GM19238 (cell line): ENCODE measurements around the gene BPGM.
"Not testable (repeated sequence)": the region's sequence is repeated elsewhere in the genome, so short reads cannot be mapped to it uniquely, and the experiment has no call there.

Experiments
- DNase-seq: peaks from one replicate; pipeline ENCODE4 v3.0.0; 2011; ENCODE audit warnings: low spot score; ENCODE audit not compliant: insufficient read length

BPGM gene

GRCh38 chr7:134630893-134631292 lies 15.8 kb upstream of the BPGM start:
- DNase-seq: no peak

- DNase-seq: no peak
Measured at GRCh38 chr7:134632052-134632451, 14.6 kb upstream of the BPGM start.

GRCh38 chr7:134632937-134633540 lies 13.6 kb upstream of the BPGM start:
- no peak for DNase-seq

- DNase-seq: no peak
Measured at GRCh38 chr7:134636008-134636449, 10.6 kb upstream of the BPGM start.

- no peak for DNase-seq
Measured at GRCh38 chr7:134637441-134637840, 9.2 kb upstream of the BPGM start.

GRCh38 chr7:134637934-134638719 lies 8.5 kb upstream of the BPGM start:
- no peak for DNase-seq

- no peak for DNase-seq
Measured at GRCh38 chr7:134639061-134639460, 7.6 kb upstream of the BPGM start.

GRCh38 chr7:134639683-134640279 lies 6.9 kb upstream of the BPGM start:
- DNase-seq: no peak

GRCh38 chr7:134640842-134641715 lies 5.6 kb upstream of the BPGM start:
- no peak for DNase-seq

- not testable (repeated sequence) for DNase-seq
Measured at GRCh38 chr7:134641981-134642380, 4.7 kb upstream of the BPGM start.

GRCh38 chr7:134643131-134643530 lies 3.5 kb upstream of the BPGM start:
- DNase-seq: no peak

GRCh38 chr7:134645478-134645877 lies 1.2 kb upstream of the BPGM start:
- no peak for DNase-seq

- no peak for DNase-seq
Measured at GRCh38 chr7:134645935-134646334, 718 bp upstream of the BPGM start.

- DNase-seq: no peak
Measured at GRCh38 chr7:134648456-134648855, 1.8 kb downstream of the BPGM start.

- no peak for DNase-seq
Measured at GRCh38 chr7:134649226-134649775, 2.6 kb downstream of the BPGM start.

- DNase-seq: no peak
Measured at GRCh38 chr7:134651991-134652390, 5.3 kb downstream of the BPGM start.

- DNase-seq: no peak
Measured at GRCh38 chr7:134654104-134654775, 7.6 kb downstream of the BPGM start.

GRCh38 chr7:134657526-134657925 lies 10.9 kb downstream of the BPGM start:
- DNase-seq: no peak

GRCh38 chr7:134660242-134660785 lies 13.7 kb downstream of the BPGM start:
- DNase-seq: no peak

GRCh38 chr7:134660961-134661376 lies 14.3 kb downstream of the BPGM start:
- no peak for DNase-seq
